C4-2B (cell line): ENCODE results near the gene CHPT1.

Source experiments
- CTCF ChIP-seq: fragments of 450-650 bp; conservative IDR thresholded peaks from 2 replicates; pipeline ENCODE4 v1.5.1; 2017; ENCODE audit warnings: mild to moderate bottlenecking
- ZFX ChIP-seq: fragments of 450-650 bp; IDR thresholded peaks from 2 replicates; pipeline ENCODE4 v1.6.1; 2017

GRCh38 chr12:101653503-101653902 lies 43.9 kb upstream of the CHPT1 start:
- TF ChIP-seq ZFX, result no peak
- TF ChIP-seq CTCF, result no peak
